Astrocyte (in vitro differentiated cells and primary cell): ENCODE measurements around the gene PFDN5. TPM values are rescaled to one million over a fixed set of nuclear protein-coding genes. Genes with fewer than 3 reads are reported as not detected.

Experiments
- DNase-seq: peaks from one replicate; pipeline ENCODE4 v3.0.0-alpha.2; 2010; ENCODE audit warnings: low read depth
- FAIRE-seq: peaks from 2 replicates; lab custom pipeline; 2011; peaks lifted over from hg19 to GRCh38; lab: Jason Lieb, UNC
- H2AFZ ChIP-seq: 2 replicates; pipeline ENCODE4 v1.6.0; 2012; ENCODE audit warnings: low read depth, low read length, inconsistent platforms
- H3K27ac ChIP-seq: 2 replicates; pipeline ENCODE4 v1.5.1; 2011; ENCODE audit warnings: low read depth, low read length, inconsistent platforms
- H3K27me3 ChIP-seq: 2 replicates; pipeline ENCODE4 v1.6.0; 2011; ENCODE audit warnings: low read length, inconsistent platforms; ENCODE audit not compliant: insufficient read depth
- H3K36me3 ChIP-seq: 2 replicates; pipeline ENCODE4 v1.5.1; 2011; ENCODE audit warnings: low read length, inconsistent platforms; ENCODE audit not compliant: insufficient read depth
- H3K4me1 ChIP-seq: 2 replicates; pipeline ENCODE4 v1.5.1; 2011; ENCODE audit warnings: low read length, inconsistent platforms; ENCODE audit not compliant: insufficient read depth
- H3K4me2 ChIP-seq: 2 replicates; pipeline ENCODE4 v1.6.0; 2012; ENCODE audit warnings: low read length, inconsistent platforms
- H3K4me3 ChIP-seq: 2 replicates; pipeline ENCODE4 v1.5.1; 2011; ENCODE audit warnings: low read depth, mild to moderate bottlenecking, low read length, inconsistent platforms; ENCODE audit not compliant: insufficient read depth
- H3K79me2 ChIP-seq: 2 replicates; pipeline ENCODE4 v1.6.0; 2012; ENCODE audit warnings: mild to moderate bottlenecking, low read length, inconsistent platforms; ENCODE audit not compliant: insufficient read depth
- H3K9ac ChIP-seq: 2 replicates; pipeline ENCODE4 v1.6.0; 2012; ENCODE audit warnings: mild to moderate bottlenecking, low read length, inconsistent platforms
- H3K9me3 ChIP-seq: 2 replicates; pipeline ENCODE4 v1.5.1; 2012; ENCODE audit warnings: low read depth, mild to moderate bottlenecking, low read length, inconsistent platforms; ENCODE audit not compliant: insufficient read depth
- H4K20me1 ChIP-seq: 2 replicates; pipeline ENCODE4 v1.6.0; 2012; ENCODE audit warnings: low read length, inconsistent platforms; ENCODE audit not compliant: insufficient read depth
- H3K27ac Mint-ChIP-seq: one replicate; pipeline ENCODE4 v1.8.0; 2021; ENCODE audit warnings: mild to moderate bottlenecking, mixed read lengths; ENCODE audit not compliant: unreplicated experiment
- H3K27me3 Mint-ChIP-seq: one replicate; pipeline ENCODE4 v1.8.0; 2021; ENCODE audit warnings: low read depth, mixed read lengths; ENCODE audit not compliant: unreplicated experiment
- H3K36me3 Mint-ChIP-seq: one replicate; pipeline ENCODE4 v1.8.0; 2021; ENCODE audit warnings: low read depth, mixed read lengths; ENCODE audit not compliant: unreplicated experiment
- H3K4me1 Mint-ChIP-seq: one replicate; pipeline ENCODE4 v1.8.0; 2021; ENCODE audit warnings: low read depth, mixed read lengths; ENCODE audit not compliant: unreplicated experiment
- H3K4me3 Mint-ChIP-seq: one replicate; pipeline ENCODE4 v1.8.0; 2021; ENCODE audit warnings: mild to moderate bottlenecking, moderate library complexity, mixed read lengths; ENCODE audit not compliant: unreplicated experiment
- H3K9me3 Mint-ChIP-seq: one replicate; pipeline ENCODE4 v1.8.0; 2021; ENCODE audit warnings: mild to moderate bottlenecking, mixed read lengths; ENCODE audit not compliant: unreplicated experiment
- CTCF ChIP-seq: IDR thresholded peaks from 2 replicates; pipeline ENCODE4 v1.5.1; 2011; ENCODE audit warnings: low read depth, mild to moderate bottlenecking, inconsistent platforms, low read length, moderate library complexity; ENCODE audit not compliant: insufficient read depth
- EZH2 ChIP-seq: IDR thresholded peaks from 2 replicates; pipeline ENCODE4 v1.6.1; 2012; ENCODE audit warnings: mild to moderate bottlenecking, low read length, inconsistent platforms; ENCODE audit not compliant: insufficient read depth
- total RNA-seq: library from RNA; stranded (reverse); gene quantifications from 2 replicates; pipeline ENCODE4 v1.2.1, GENCODE V29; 2021

Gene PFDN5
- total RNA-seq, 1 donor from 2014 or later, result 281 TPM

DNA sequence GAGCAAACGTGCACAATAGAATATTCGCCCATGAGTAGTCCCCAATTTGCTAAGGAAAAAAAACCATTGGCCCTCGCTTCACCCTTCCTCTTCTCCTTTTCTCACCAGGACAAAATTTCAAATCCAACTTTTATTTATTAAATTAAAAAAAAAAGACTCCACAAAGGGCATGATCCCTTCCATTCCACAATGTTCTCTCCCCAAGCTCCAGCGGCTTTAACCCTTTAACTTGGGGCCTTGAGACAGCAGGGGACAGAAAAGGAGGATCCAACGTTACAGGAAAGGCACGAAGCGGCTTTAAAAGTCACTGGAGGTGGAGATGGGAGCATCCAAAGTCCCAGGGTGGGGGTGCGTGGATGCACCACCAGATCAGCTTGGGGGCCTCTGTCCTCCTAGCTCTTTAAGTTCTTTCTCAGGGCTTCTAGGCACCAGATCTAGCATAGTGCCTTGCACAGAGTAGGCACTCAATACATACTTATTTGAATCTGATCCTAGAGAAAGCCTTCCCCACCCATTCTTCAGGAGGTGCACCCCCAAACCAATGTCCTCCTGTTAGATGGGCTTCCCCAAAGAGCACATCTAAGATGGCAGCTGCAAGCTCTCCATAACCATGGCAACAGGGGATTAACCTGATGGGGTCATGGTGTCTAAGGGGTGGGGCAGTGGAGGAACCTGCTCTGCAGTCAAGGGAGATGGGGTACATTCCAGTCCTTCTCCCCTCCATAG is 31.3 kb downstream of the PFDN5 start:
- Histone ChIP-seq H3K36me3 (no peaks in the 10 kb centered on the region), H3K4me1 (peaks cover 12% of the 10 kb centered on the region), H3K4me2 (peak overlapping the region; percentile 85), H3K4me3 (no peak overlapping the region), H4K20me1 (no peaks in the 10 kb centered on the region), H3K9ac (no peak overlapping the region), H3K27ac (no peak overlapping the region), H3K9me3 (no peaks in the 10 kb centered on the region), H3K27me3 (peaks cover 3% of the 10 kb centered on the region), H2AFZ (no peak overlapping the region), H3K79me2 (no peaks in the 10 kb centered on the region)
- Mint-ChIP-seq H3K27ac (peak overlapping the region; percentile 7), H3K4me3 (peak overlapping the region; percentile 72), H3K9me3 (no peaks in the 10 kb centered on the region), H3K4me1 (peaks cover 9% of the 10 kb centered on the region), H3K27me3 (peaks cover 42% of the 10 kb centered on the region), H3K36me3 (no peaks in the 10 kb centered on the region)
- no peak for DNase-seq
- no peak for TF ChIP-seq CTCF
- TF ChIP-seq EZH2, result no peak
- no peak for FAIRE-seq

DNA sequence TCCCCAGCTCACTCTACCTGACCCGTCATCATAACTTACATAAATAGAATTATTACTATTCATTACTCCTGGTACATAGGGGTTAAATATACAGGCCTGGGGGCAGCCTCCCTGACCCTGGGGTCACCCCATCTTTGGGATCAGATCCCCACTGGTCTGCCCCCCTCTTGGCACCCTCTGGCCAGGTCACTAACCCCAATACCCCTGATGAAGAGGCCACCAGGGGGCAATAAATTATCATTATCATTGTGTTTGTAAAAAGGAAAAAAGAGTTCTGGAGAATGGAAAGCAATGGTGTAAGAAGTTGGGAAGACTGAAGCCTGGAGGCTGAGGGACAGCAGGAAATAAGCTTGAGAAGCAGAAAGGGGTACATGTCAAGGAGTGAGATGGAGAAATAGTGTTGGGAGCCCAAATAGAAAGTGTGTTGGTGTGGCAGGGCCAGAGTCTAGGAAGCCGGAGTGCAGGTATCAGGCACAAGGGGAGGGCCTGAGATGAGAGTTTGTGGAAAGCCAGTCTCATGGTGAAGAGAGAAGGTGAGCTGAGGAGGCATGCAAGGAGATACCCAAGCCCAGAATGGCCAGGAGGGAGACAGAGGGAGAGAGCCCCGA is 32.2 kb downstream of the PFDN5 start:
- Mint-ChIP-seq H3K4me1 (peaks cover 7% of the 10 kb centered on the region), H3K9me3 (no peaks in the 10 kb centered on the region), H3K4me3 (no peak overlapping the region), H3K27ac (no peak overlapping the region), H3K36me3 (no peaks in the 10 kb centered on the region), H3K27me3 (peaks cover 50% of the 10 kb centered on the region)
- no peaks in the 10 kb centered on the region for H3K79me2 ChIP-seq
- no peak for DNase-seq
- no peaks in the 10 kb centered on the region for H3K36me3 ChIP-seq
- peaks cover 5% of the 10 kb centered on the region for H3K27me3 ChIP-seq
- H3K9ac ChIP-seq, result no peak overlapping the region
- H3K4me1 ChIP-seq, result peaks cover 7% of the 10 kb centered on the region
- no peak for TF ChIP-seq EZH2
- TF ChIP-seq CTCF, result no peak
- H3K4me2 ChIP-seq, result no peak overlapping the region
- H3K27ac ChIP-seq, result no peak overlapping the region
- H3K9me3 ChIP-seq, result no peaks in the 10 kb centered on the region
- H2AFZ ChIP-seq, result no peak overlapping the region
- H4K20me1 ChIP-seq, result no peaks in the 10 kb centered on the region
- no peak for FAIRE-seq
- H3K4me3 ChIP-seq, result no peak overlapping the region

GRCh38 chr12:53328043-53328435 is 32.7 kb downstream of the PFDN5 start:
- Histone ChIP-seq H3K4me1 (peaks cover 7% of the 10 kb centered on the region), H3K9ac (no peak overlapping the region), H3K79me2 (no peaks in the 10 kb centered on the region), H2AFZ (no peak overlapping the region), H3K27ac (no peak overlapping the region), H3K4me2 (no peak overlapping the region), H4K20me1 (no peaks in the 10 kb centered on the region), H3K9me3 (no peaks in the 10 kb centered on the region), H3K27me3 (peaks cover 5% of the 10 kb centered on the region), H3K36me3 (no peaks in the 10 kb centered on the region), H3K4me3 (no peak overlapping the region)
- peaks cover 49% of the 10 kb centered on the region for H3K27me3 Mint-ChIP-seq
- no peak overlapping the region for H3K4me3 Mint-ChIP-seq
- H3K27ac Mint-ChIP-seq, result no peak overlapping the region
- no peak for FAIRE-seq
- no peaks in the 10 kb centered on the region for H3K36me3 Mint-ChIP-seq
- DNase-seq, result no peak
- H3K9me3 Mint-ChIP-seq, result no peaks in the 10 kb centered on the region
- TF ChIP-seq CTCF, result no peak
- peaks cover 7% of the 10 kb centered on the region for H3K4me1 Mint-ChIP-seq
